HG03280 (cell line): ENCODE measurements around the gene PTCD1.
A peak's percentile ranks its signal among the peaks of the same experiment; 100 is the strongest.
"Not testable (repeated sequence)": the region's sequence is repeated elsewhere in the genome, so short reads cannot be mapped to it uniquely, and the experiment has no call there.

Experiments
- ATAC-seq: cut with Tn5 transposase; IDR thresholded peaks from one replicate; pipeline ENCODE4 v1.9.1; 2021; ENCODE audit warnings: mild to moderate bottlenecking, moderate library complexity; ENCODE audit not compliant: unreplicated experiment

PTCD1 gene

GRCh38 chr7:99390941-99391602 lies 47.5 kb downstream of the PTCD1 start:
- ATAC-seq = no peak

DNA sequence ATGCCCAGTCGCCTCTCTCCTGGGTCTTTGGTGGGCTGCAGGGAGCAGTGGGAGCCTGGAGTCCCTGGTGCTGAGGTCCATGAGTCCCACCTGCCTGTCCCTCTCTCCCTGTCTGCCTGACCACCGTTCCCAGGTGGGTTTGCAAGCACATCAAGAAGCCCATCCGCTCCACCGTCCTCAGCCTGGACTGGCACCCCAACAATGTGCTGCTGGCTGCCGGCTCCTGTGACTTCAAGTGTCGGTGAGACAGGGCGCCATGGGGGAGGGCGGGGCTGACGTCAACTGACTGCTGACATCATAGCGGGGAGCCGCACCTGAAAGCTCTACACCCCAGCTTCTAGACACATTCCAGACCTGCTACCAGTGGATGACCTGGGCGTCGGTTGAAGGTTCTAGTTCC lies 48.8 kb downstream of the PTCD1 start:
- ATAC-seq = no peak

- ATAC-seq = no peak
Observed at GRCh38 chr7:99387912-99388311, 50.7 kb downstream of the PTCD1 start.

GRCh38 chr7:99387239-99387635 lies 51.4 kb downstream of the PTCD1 start:
- not testable (repeated sequence) for ATAC-seq

DNA sequence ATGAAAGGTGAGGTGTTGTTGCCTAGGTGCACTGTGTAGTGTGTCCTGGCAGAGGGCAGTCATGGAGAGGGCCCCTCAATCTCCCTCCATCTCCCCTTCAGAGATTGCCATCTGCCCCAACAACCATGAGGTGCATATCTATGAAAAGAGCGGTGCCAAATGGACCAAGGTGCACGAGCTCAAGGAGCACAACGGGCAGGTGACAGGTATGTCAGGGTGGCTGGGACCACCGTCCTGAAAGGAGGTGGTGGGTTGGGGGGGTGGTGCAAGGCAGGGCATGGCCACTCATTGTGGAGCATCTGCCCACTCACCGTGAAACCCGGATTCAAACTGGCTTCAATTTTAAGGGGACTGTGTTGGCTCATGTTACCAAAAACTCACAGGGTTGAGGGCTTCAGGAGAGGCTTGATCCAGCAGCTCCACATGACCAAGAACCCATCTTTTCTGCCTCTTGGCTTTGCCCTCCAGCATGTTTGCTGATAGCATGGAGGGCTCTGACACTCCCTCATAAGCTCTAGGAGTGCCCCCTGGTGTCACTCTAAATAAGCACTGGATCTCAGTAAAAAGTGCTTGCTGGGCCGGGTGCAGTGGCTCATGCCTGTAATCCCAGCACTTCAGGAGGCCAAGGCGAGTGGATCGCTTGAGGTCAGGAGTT lies 51.9 kb downstream of the PTCD1 start:
- no peak for ATAC-seq

GRCh38 chr7:99385564-99385963 lies 53.0 kb downstream of the PTCD1 start:
- ATAC-seq = no peak

DNA sequence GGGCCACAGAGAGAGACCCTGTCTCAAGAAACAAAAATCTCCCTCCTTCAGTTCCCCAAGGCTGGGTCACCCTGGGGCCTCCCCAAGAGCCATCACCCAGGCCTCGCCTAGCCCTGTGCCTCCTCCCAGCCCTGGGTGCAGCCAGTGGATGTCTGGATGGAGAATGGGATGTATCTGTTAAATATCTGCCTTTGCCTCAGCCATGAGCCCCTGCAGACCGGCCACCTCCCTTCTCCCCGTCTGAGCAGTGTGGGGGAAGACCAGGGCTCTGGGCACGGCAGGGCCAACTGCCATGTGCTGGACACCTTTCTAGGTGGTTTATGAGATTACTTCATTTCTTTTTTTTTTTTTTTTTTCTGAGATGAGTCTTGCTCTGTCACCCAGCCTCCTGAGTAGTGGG lies 54.1 kb downstream of the PTCD1 start:
- no peak for ATAC-seq

DNA sequence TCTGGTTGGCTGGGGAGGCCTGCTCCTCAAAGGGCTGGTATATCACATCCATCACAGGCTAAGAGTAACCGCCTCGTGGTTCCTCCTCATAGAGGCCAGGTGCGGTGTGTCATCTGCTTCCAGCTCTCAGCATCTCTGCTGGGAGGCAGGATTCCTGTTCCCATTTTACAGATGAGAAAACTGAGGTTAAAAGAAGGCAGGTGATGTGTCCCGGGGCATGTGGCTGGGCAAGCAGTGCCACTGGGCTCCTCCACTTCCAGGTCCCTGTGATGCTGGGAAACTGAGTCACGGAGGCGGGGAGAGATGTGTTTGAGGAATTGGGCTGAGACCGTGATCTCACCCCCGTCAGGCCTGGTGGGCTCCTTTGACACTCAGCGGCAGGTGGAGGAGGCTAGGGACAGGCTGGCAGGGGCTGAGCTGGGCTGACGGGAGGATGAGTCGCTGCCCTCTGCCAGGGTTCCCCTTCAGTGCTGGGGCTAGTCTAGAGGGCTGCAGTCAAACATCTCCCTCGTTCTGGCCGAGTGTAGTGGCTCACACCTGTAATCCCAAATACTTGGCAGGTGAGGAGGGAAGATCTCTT lies 54.7 kb downstream of the PTCD1 start:
- no peak for ATAC-seq

GRCh38 chr7:99383203-99383602 lies 55.4 kb downstream of the PTCD1 start:
- ATAC-seq = no peak

- ATAC-seq = no peak
Observed at GRCh38 chr7:99381664-99382075, 56.9 kb downstream of the PTCD1 start.

GRCh38 chr7:99380823-99381663 lies 57.6 kb downstream of the PTCD1 start:
- ATAC-seq = peak; percentile 64

DNA sequence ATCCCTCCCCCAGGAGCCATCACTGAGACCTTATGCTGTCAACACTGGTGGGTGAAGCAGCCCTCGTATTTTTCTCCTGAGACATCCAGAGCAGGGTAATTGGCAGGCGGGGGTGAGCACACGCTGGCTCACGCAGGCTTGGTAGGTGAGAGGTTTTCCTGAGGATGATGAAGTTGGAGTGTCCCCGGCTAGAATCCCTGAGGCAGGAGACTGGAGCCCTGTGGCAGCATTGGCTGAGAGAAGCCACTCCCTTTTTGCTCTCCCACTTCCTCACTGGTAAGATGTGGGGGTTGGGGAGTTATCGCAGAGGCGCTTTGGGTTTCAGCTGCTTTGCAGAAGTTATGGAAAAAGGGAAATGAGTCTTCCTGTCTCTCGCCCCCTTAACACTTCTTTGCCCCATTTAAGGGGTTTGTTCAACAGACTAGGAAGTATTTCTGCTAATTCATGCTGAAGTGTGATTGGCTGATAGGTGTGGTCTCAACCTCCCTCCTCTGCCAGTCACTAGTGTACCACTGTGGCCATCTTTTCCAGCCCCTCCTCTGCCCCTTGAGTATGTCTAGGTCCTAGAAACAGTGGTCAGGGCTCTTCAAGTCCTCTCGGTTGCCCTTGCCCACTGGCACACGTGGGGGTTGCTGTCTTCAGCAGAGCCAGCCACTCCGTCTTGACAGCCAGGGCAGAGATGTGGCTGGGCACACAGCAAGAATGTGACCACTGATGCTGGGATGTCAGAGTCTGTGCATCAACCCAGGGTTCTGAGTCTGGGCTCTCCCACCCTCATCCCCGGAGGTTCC lies 58.4 kb downstream of the PTCD1 start:
- peak; percentile 33 for ATAC-seq

DNA sequence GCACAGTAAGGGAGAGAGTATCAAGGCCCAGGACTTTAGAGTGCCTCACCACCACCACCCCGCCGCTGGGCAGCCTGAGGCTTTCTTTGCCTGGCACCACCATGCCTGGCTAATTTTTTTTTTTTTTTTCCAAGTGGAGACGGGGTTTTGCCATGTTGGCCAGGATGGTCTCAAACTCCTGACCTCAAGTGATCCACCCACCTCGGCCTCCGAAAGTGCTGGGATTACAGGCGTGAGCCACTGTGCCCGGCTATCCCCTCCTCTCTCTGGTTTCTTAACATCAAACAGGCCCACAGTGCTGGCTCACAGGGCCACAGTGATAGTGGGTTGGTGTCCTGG lies 58.9 kb downstream of the PTCD1 start:
- not testable (repeated sequence) for ATAC-seq

GRCh38 chr7:99379043-99379577 lies 59.5 kb downstream of the PTCD1 start:
- ATAC-seq = no peak

- ATAC-seq = peak; percentile 44
Observed at GRCh38 chr7:99375070-99375807, 63.4 kb downstream of the PTCD1 start.

DNA sequence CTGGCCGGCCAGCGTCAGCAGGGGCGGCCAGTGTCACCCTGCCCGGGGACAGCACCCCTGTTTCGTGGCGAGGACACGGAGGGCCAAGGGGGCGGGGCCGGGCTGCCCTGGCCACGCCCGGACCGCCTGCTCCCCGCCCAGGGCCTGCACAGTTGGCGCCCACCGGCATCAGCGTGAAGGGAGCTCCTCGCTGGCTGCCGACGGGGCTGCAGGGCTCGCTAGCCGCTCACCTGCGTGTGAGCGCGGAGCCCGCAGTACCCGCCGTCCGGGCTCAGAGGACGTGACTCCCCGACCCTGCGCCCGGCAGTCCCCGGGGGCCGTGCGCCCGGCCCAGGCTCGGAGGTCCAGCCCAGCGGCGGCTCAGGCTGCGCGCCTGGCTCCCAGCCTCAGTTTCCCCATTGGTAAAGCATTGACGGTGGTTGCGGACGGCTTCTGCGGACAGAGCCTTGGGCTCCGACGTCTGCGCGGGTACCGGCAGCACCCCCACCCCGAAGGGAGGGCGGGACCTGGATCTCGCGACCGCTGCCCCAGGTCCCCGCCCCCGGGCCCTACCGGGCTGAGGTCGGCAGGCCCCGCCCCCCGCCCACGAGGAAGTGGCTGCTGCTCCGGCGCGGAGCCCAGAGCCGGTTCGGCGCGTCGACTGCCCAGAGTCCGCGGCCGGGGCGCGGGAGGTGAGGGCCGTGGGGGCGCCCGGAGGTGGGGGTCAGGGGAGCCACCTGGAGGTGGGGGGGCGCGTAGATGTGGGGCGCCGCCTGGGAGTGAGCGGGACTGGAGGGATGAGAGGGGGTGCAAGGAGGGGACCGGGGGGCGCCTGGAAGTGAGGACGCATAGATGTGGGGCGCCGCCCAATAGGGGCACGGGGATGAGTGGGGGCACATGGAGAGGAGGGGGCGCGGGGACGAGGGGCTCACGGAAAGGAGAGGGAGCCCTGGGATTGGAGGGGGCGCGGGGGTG lies 64.2 kb downstream of the PTCD1 start, which contains the start of gene ARPC1B:
TSS of gene ARPC1B (plus strand) at position 620 of the 954 bp plus-strand sequence. CDS start 10,985 bp downstream, outside the sequence.
- peak; percentile 61 for ATAC-seq

DNA sequence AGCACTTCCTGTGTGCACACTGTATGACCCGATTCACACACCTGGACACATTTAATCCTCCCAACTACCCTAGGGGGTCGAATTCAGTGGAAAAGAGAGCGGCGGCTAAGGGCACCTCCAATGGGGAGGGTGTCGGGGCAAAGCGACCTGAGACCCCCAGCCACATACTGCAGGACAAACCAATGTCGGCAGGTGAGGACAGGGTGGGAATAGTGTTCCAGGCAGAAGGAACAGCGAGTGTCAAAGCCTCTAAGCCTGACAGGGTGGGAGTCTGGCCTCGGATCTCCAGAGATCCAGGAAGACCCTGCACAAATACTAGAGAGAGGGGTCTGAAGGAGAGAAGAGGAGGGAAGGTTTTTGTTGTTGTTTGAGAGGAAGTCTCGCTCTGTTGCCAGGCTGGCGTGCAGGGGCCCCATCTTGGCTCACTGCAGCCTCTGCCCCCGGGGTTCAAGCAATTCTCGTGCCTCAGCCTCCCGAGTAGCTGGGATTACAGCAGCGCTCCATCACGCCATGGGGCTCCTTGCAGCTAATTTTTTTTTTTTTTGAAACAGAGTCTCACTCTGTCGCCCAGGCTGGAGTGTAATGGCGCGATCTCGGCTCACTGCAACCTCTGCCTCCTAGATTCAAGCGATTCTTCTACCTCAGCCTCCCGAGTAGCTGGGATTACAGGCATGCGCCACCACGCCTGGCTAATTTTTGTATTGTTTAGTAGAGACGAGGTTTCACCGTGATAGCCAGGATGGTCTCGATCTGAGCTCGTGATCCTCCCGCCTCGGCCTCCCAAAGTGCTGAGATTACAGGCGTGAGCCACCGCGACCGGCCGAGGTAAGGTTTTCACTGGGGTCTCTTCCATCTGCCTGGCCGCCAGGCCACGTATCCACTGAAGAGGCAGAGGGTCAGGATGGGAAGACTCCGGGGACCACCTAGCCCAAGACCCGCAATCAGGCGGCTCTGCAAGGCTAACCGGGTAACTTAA lies 65.2 kb downstream of the PTCD1 start:
- ATAC-seq = no peak
